GM21447 (cell line): ENCODE data around the gene CCDC187.

Experiments
- ATAC-seq: cut with Tn5 transposase; IDR thresholded peaks from one replicate; pipeline ENCODE4 v1.9.1; 2021; ENCODE audit not compliant: unreplicated experiment

CCDC187 gene

GRCh38 chr9:136300016-136300545 is 3.8 kb downstream of the CCDC187 start:
- no peak for ATAC-seq

- no peak for ATAC-seq
Measured at GRCh38 chr9:136299541-136299940, 4.4 kb downstream of the CCDC187 start.

- ATAC-seq: no peak
Measured at GRCh38 chr9:136299116-136299515, 4.8 kb downstream of the CCDC187 start.

- no peak for ATAC-seq
Measured at GRCh38 chr9:136297766-136298735, 5.8 kb downstream of the CCDC187 start.

- ATAC-seq: no peak
Measured at GRCh38 chr9:136297016-136297691, 6.7 kb downstream of the CCDC187 start.

GRCh38 chr9:136296434-136297015 is 7.4 kb downstream of the CCDC187 start:
- no peak for ATAC-seq

GRCh38 chr9:136295542-136296433 is 8.1 kb downstream of the CCDC187 start:
- no peak for ATAC-seq

- no peak for ATAC-seq
Measured at GRCh38 chr9:136295055-136295454, 8.8 kb downstream of the CCDC187 start.

GRCh38 chr9:136294437-136294836 is 9.5 kb downstream of the CCDC187 start:
- ATAC-seq: no peak

GRCh38 chr9:136293476-136294077 is 10.3 kb downstream of the CCDC187 start:
- no peak for ATAC-seq

GRCh38 chr9:136292591-136293448 is 11.1 kb downstream of the CCDC187 start:
- ATAC-seq: no peak

GRCh38 chr9:136292026-136292538 is 11.8 kb downstream of the CCDC187 start:
- no peak for ATAC-seq

- no peak for ATAC-seq
Measured at GRCh38 chr9:136291306-136292025, 12.4 kb downstream of the CCDC187 start.

GRCh38 chr9:136290508-136291000 is 13.3 kb downstream of the CCDC187 start:
- ATAC-seq: no peak

GRCh38 chr9:136289651-136290507 is 14.0 kb downstream of the CCDC187 start:
- no peak for ATAC-seq

- ATAC-seq: no peak
Measured at GRCh38 chr9:136287960-136288753, 15.7 kb downstream of the CCDC187 start.
